Measurements from ENCODE around the gene NOC4L.

DNA sequence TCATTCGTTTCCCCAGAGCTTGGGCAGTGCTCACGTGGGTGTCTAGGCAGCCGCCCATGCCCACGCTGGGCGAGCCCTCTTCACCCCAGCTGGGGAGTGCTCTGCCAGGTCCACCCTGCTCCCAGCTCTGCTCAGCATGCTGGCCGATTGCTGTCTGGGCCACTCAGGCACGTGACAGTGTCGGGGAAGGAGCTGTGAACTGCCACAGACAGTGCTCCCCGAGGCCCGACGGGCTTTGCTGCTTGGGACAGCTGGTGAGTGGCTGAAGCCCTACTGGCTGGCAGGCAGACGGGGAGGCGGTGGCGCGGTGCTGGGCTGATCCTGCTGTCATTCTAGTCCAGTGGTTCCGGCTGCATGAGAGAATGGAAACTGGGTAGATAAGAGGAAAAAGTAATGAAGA lies 15.8 kb downstream of the NOC4L start:
- TF ChIP-seq, protein P1, sequence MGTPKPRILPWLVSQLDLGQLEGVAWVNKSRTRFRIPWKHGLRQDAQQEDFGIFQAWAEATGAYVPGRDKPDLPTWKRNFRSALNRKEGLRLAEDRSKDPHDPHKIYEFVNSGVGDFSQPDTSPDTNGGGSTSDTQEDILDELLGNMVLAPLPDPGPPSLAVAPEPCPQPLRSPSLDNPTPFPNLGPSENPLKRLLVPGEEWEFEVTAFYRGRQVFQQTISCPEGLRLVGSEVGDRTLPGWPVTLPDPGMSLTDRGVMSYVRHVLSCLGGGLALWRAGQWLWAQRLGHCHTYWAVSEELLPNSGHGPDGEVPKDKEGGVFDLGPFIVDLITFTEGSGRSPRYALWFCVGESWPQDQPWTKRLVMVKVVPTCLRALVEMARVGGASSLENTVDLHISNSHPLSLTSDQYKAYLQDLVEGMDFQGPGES (IDR thresholded peaks at IDR 0.05; ENCODE audit: low read depth, low read length) = no peak
- TF ChIP-seq PBX3 (IDR thresholded peaks at IDR 0.05) = no peak
- TF ChIP-seq JUND (IDR thresholded peaks at IDR 0.05) = no peak
- TF ChIP-seq ZBTB33 (IDR thresholded peaks at IDR 0.05; ENCODE audit: borderline replicate concordance, low read depth) = no peak
- TF ChIP-seq CTCF (IDR thresholded peaks at IDR 0.05) = no peak
- no peak for TF ChIP-seq POLR2AphosphoS5 (IDR thresholded peaks at IDR 0.05; ENCODE audit: low read depth, low read length)
- TF ChIP-seq NFIC (IDR thresholded peaks at IDR 0.05; ENCODE audit: borderline replicate concordance) = no peak
- TF ChIP-seq, protein P2, sequence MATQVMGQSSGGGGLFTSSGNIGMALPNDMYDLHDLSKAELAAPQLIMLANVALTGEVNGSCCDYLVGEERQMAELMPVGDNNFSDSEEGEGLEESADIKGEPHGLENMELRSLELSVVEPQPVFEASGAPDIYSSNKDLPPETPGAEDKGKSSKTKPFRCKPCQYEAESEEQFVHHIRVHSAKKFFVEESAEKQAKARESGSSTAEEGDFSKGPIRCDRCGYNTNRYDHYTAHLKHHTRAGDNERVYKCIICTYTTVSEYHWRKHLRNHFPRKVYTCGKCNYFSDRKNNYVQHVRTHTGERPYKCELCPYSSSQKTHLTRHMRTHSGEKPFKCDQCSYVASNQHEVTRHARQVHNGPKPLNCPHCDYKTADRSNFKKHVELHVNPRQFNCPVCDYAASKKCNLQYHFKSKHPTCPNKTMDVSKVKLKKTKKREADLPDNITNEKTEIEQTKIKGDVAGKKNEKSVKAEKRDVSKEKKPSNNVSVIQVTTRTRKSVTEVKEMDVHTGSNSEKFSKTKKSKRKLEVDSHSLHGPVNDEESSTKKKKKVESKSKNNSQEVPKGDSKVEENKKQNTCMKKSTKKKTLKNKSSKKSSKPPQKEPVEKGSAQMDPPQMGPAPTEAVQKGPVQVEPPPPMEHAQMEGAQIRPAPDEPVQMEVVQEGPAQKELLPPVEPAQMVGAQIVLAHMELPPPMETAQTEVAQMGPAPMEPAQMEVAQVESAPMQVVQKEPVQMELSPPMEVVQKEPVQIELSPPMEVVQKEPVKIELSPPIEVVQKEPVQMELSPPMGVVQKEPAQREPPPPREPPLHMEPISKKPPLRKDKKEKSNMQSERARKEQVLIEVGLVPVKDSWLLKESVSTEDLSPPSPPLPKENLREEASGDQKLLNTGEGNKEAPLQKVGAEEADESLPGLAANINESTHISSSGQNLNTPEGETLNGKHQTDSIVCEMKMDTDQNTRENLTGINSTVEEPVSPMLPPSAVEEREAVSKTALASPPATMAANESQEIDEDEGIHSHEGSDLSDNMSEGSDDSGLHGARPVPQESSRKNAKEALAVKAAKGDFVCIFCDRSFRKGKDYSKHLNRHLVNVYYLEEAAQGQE (IDR thresholded peaks at IDR 0.05; ENCODE audit: low read depth, low read length) = no peak
- TF ChIP-seq SIN3A (IDR thresholded peaks at IDR 0.05; ENCODE audit: borderline replicate concordance, low read depth, low read length) = no peak
- TF ChIP-seq, protein P3, sequence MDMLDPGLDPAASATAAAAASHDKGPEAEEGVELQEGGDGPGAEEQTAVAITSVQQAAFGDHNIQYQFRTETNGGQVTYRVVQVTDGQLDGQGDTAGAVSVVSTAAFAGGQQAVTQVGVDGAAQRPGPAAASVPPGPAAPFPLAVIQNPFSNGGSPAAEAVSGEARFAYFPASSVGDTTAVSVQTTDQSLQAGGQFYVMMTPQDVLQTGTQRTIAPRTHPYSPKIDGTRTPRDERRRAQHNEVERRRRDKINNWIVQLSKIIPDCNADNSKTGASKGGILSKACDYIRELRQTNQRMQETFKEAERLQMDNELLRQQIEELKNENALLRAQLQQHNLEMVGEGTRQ (IDR thresholded peaks at IDR 0.05; ENCODE audit: borderline replicate concordance, low read depth, low read length) = no peak
- TF ChIP-seq EP300 (IDR thresholded peaks at IDR 0.05; ENCODE audit: borderline replicate concordance in 1 of 2, low read depth in 1 of 2, low read length in 1 of 2) = no peak
- TF ChIP-seq RAD21 (IDR thresholded peaks at IDR 0.05; ENCODE audit: low read length) = no peak

Measured in SK-N-SH (cell line).